ENCODE results near the gene ADCYAP1R1.

The ADCYAP1R1 gene

GRCh38 chr7:31044529-31044928 lies 7.6 kb upstream of the ADCYAP1R1 start:
- no peak for DNase-seq

- DNase-seq, result no peak
Observed at GRCh38 chr7:31046723-31047122, 5.4 kb upstream of the ADCYAP1R1 start.

- no peak for DNase-seq
Observed at GRCh38 chr7:31047313-31048146, 4.6 kb upstream of the ADCYAP1R1 start.

- no peak for DNase-seq
Observed at GRCh38 chr7:31049005-31049765, 2.9 kb upstream of the ADCYAP1R1 start.

- DNase-seq, result no peak
Observed at GRCh38 chr7:31052487-31052840, 356 bp downstream of the ADCYAP1R1 start.

GRCh38 chr7:31052841-31053601 lies 913 bp downstream of the ADCYAP1R1 start:
- DNase-seq, result no peak

- no peak for DNase-seq
Observed at GRCh38 chr7:31053986-31054385, 1.9 kb downstream of the ADCYAP1R1 start.

- no peak for DNase-seq
Observed at GRCh38 chr7:31054608-31055278, 2.6 kb downstream of the ADCYAP1R1 start.

- DNase-seq, result no peak
Observed at GRCh38 chr7:31055471-31055870, 3.4 kb downstream of the ADCYAP1R1 start.

GRCh38 chr7:31056775-31057346 lies 4.8 kb downstream of the ADCYAP1R1 start:
- peak; percentile 35 for DNase-seq

- no peak for DNase-seq
Observed at GRCh38 chr7:31058122-31058521, 6.0 kb downstream of the ADCYAP1R1 start.

GRCh38 chr7:31058688-31059087 lies 6.6 kb downstream of the ADCYAP1R1 start:
- no peak for DNase-seq

GRCh38 chr7:31059551-31059950 lies 7.4 kb downstream of the ADCYAP1R1 start:
- no peak for DNase-seq

GRCh38 chr7:31061185-31061584 lies 9.1 kb downstream of the ADCYAP1R1 start:
- DNase-seq, result no peak

GRCh38 chr7:31062746-31063435 lies 10.8 kb downstream of the ADCYAP1R1 start:
- no peak for DNase-seq

GRCh38 chr7:31065021-31065593 lies 13.0 kb downstream of the ADCYAP1R1 start:
- DNase-seq, result no peak

- DNase-seq, result no peak
Observed at GRCh38 chr7:31065840-31066239, 13.7 kb downstream of the ADCYAP1R1 start.

- peak; percentile 19 for DNase-seq
Observed at GRCh38 chr7:31066516-31067130, 14.5 kb downstream of the ADCYAP1R1 start.

- DNase-seq, result peak; percentile 17
Observed at GRCh38 chr7:31067491-31067890, 15.4 kb downstream of the ADCYAP1R1 start.

GRCh38 chr7:31068006-31068675 lies 16.0 kb downstream of the ADCYAP1R1 start:
- no peak for DNase-seq
